GM12872 (cell line): ENCODE measurements around the gene SEC61G.

Experiments used
- CTCF ChIP-seq: IDR thresholded peaks from 3 replicates; pipeline ENCODE4 v1.5.1; 2011; ENCODE audit warnings: low read depth, mild to moderate bottlenecking, low read length, moderate library complexity; ENCODE audit not compliant: insufficient read depth

SEC61G gene

GRCh38 chr7:54704851-54705250 lies 54.2 kb downstream of the SEC61G start:
- TF ChIP-seq CTCF = no peak
